GM12891 (cell line): ENCODE results near the gene ETFBKMT.
"Not testable (repeated sequence)": the region's sequence is repeated elsewhere in the genome, so short reads cannot be mapped to it uniquely, and the experiment has no call there.

Experiments used
- POLR2A ChIP-seq: IDR thresholded peaks from 2 replicates; pipeline ENCODE4 v1.6.1; 2011; ENCODE audit warnings: low read depth, low read length, control low read depth
- TAF1 ChIP-seq: IDR thresholded peaks from 2 replicates; pipeline ENCODE4 v1.6.1; 2011; ENCODE audit warnings: low read depth, low read length, control low read depth

DNA sequence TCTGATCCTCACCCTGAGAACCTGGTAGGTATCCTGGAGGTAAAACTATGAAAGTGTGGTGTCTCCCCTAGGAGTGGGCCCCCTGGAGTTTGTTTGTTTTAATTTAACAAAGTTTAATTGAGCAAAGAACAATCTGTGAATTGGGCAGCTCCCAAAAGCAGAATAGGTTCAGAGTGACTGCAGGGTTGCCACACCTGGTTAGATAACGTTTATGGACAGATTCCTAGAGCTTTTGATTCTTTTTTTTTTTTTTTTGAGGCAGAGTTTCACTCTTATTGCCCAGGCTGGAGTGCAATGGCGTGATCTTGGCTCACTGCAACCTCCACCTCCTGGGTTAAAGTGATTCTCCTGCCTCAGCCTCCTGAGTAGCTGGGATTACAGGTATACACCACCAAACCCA lies 10.1 kb downstream of the ETFBKMT start:
- not testable (repeated sequence) for TF ChIP-seq TAF1, POLR2A
